GM12872 (cell line): ENCODE results near the gene POPDC2.

ENCODE experiments used
- TF ChIP-seq, protein P1 (sequence below): IDR thresholded peaks from 3 replicates; pipeline ENCODE4 v1.5.1; 2011; ENCODE audit warnings: low read depth, mild to moderate bottlenecking, low read length, moderate library complexity; ENCODE audit not compliant: insufficient read depth

The POPDC2 gene

DNA sequence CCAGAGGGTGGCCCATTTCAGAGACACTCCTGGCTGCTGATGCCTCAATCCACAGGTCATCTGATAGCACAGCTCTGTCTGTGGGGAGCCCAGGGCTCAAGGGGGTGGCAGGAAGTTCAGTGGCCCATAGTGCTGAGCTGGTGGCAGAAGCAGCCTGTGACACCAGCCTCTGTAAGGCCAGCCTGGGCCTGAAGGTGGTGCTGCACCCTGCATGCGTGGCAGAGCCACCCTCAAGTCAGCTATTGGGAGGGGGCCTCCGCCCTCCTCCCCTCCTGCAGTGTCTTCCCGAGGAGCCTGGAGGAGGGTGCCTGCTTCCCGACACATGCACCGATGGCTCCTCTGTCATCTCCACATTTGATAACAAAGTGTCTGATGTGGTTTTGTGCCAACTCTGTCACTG, 59.7 kb downstream of the POPDC2 start:
- TF ChIP-seq, protein P1, sequence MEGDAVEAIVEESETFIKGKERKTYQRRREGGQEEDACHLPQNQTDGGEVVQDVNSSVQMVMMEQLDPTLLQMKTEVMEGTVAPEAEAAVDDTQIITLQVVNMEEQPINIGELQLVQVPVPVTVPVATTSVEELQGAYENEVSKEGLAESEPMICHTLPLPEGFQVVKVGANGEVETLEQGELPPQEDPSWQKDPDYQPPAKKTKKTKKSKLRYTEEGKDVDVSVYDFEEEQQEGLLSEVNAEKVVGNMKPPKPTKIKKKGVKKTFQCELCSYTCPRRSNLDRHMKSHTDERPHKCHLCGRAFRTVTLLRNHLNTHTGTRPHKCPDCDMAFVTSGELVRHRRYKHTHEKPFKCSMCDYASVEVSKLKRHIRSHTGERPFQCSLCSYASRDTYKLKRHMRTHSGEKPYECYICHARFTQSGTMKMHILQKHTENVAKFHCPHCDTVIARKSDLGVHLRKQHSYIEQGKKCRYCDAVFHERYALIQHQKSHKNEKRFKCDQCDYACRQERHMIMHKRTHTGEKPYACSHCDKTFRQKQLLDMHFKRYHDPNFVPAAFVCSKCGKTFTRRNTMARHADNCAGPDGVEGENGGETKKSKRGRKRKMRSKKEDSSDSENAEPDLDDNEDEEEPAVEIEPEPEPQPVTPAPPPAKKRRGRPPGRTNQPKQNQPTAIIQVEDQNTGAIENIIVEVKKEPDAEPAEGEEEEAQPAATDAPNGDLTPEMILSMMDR = peak; percentile 98

DNA sequence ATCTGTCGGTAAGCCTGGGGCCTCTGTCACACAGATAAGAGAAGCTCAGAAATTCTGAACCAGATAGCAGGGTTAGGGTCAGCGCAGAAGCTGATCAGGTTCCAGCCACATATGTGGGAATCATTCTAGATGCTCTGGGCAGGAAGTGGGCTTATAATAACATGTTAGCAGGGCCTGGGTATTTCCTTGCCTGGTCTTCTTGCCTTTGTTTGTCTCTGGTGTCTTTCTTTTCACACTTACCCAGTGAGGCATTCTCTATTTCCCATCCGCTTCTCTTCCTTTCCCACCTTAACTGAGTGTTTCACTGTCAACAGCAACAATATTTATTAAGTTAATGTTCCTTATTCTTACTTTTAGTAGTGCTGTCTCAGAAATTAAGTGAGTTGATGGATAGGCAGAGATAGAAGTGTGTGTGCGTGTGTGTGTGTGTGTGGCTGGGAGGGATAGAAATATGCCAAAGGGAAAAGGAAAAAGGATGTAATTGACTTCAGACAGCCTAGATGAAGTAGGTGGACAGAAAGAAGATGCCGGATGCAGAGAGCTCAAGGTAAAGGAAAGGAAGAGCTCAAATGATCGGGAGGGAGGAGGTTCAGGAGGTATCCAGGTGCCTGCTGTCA, 60.7 kb downstream of the POPDC2 start:
- TF ChIP-seq, protein P1 = no peak

- TF ChIP-seq, protein P1 = no peak
Measured at GRCh38 chr3:119598410-119599098, 61.8 kb downstream of the POPDC2 start.

GRCh38 chr3:119597548-119598288, 62.7 kb downstream of the POPDC2 start, which contains the start of gene PLA1A:
TSS of gene PLA1A (plus strand) at chr3:119597885. CDS start at chr3:119597914, 29 bp downstream.
- TF ChIP-seq, protein P1 = no peak

- TF ChIP-seq, protein P1 = no peak
Measured at GRCh38 chr3:119596398-119596797, 64.0 kb downstream of the POPDC2 start.

GRCh38 chr3:119595639-119596334, 64.6 kb downstream of the POPDC2 start:
- TF ChIP-seq, protein P1 = no peak

GRCh38 chr3:119594066-119594465, 66.3 kb downstream of the POPDC2 start:
- TF ChIP-seq, protein P1 = no peak
